GM12872 (cell line): ENCODE measurements around the gene SAFB.

Source experiments
- TF ChIP-seq, protein P1 (sequence below): IDR thresholded peaks from 3 replicates; pipeline ENCODE4 v1.5.1; 2011; ENCODE audit warnings: low read depth, mild to moderate bottlenecking, low read length, moderate library complexity; ENCODE audit not compliant: insufficient read depth

Gene SAFB

GRCh38 chr19:5690955-5691821 lies 68.3 kb downstream of the SAFB start:
- TF ChIP-seq, protein P1, sequence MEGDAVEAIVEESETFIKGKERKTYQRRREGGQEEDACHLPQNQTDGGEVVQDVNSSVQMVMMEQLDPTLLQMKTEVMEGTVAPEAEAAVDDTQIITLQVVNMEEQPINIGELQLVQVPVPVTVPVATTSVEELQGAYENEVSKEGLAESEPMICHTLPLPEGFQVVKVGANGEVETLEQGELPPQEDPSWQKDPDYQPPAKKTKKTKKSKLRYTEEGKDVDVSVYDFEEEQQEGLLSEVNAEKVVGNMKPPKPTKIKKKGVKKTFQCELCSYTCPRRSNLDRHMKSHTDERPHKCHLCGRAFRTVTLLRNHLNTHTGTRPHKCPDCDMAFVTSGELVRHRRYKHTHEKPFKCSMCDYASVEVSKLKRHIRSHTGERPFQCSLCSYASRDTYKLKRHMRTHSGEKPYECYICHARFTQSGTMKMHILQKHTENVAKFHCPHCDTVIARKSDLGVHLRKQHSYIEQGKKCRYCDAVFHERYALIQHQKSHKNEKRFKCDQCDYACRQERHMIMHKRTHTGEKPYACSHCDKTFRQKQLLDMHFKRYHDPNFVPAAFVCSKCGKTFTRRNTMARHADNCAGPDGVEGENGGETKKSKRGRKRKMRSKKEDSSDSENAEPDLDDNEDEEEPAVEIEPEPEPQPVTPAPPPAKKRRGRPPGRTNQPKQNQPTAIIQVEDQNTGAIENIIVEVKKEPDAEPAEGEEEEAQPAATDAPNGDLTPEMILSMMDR: no peak

GRCh38 chr19:5691822-5692722 lies 69.2 kb downstream of the SAFB start:
- TF ChIP-seq, protein P1: no peak

DNA sequence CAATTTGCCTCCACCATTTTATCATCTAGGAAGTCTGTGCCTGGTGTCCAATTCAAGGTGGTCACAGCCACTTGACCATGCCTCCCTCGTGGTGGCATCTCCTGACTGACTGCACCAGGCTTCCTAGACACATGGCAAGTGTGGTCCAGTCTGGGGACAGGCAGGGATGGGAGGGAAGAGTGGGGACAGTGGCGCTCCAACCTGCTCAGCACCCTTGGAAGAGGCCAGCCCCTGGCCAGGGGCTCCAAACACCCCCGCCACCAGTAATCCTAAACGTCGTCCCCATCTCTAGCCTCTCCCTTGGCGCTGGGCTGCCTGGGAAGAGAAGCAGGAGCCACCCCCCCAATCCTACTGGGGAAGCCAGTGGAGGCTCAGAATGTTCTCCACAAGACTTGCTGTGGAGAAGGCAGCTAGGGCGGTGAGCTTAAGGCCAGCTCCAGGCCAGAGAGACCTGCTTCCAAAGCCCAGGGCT lies 69.9 kb downstream of the SAFB start:
- TF ChIP-seq, protein P1: no peak

DNA sequence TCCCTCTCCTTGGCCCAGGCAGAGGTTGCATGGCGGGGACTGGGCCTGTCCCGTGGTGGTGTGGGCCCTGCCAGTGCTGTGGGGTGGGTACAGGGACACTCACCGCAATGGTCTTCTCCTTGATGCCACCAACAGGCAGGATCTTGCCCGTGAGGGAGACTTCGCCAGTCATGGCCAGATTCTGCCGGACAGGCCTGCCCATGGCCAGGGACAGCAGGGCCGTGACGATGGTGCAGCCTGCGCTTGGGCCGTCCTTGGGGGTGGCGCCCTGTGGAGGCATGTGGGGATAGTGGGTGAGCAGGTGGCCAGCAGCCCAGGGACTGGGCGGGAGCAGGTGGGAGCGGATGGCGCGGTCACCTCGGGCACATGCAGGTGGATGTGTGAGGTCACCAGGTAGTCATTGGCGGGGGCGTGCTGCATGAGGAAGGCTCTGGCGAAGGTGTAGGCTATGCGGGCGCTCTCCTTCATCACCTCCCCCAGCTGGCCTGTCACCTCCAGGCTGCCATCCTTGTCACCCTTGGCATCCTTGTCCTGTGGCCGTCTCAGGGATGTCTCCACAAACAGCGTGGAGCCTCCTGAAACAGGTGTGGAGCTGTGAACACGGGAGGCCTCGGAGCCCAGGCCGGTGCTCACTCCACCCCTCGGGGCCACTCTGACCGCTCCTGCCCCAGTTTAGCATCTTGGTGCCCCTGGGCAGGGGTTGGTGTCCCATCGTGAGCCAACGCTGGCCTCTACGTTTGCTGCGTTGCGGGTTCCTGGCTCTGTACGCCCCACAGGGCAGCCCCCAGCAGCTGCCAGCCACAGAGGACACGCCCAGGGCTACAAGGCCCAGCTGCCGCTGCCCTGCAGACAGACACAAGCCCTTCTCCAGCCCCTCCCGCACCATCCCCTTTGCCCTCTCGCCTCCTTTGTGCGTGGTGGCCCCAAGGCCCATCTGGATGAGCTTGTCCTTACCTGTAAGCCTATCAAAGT lies 70.6 kb downstream of the SAFB start:
- TF ChIP-seq, protein P1: no peak

GRCh38 chr19:5694167-5694955 lies 71.5 kb downstream of the SAFB start:
- TF ChIP-seq, protein P1: no peak

DNA sequence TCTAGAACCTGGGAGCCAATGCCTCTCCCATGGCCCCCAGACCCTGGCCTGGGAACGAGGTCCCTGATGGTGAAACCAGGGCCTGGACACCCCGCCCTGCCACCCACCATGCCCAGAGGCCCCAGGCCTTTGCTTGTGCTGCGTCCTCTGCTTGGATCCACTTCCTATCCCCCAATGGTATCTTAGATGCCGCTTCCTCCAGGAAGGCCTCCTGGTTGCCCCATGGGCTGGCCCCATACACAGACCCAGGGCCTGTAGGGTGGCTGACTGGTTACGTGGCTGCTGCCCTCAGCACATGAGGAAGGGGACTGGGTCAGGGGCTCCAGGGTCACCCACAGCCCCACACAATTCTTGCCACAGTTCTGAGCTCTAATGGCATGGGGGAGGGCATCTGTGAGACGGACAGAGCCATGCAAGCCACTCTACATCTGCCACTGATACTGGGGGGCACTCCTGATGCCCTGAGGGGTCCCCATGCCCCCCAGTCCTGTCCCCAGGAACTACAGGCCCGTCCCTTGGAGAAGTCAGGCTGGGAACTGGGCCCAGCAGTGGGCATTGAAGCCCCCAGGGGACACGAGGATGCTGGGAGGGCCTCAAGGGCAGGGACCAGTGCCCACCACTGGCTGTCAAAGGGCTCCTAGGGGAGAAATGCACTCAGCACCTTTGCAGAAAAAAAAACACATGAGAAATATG lies 72.2 kb downstream of the SAFB start:
- TF ChIP-seq, protein P1: no peak
